CD4-positive, CD25-positive, alpha-beta regulatory T cell (primary cell): ENCODE measurements around the gene MACROD2. TPM values are rescaled to one million over a fixed set of nuclear protein-coding genes. Genes with fewer than 3 reads are reported as not detected.

ENCODE experiments used
- ATAC-seq, 2 donors: fragments of 150-1000 bp; cut with Tn5 transposase; one replicate each; pipeline ENCODE4 v1.10.0; 2021; ENCODE audit warnings: low read depth in 2 of 2, moderate number of reproducible peaks in 2 of 2, moderate library complexity in 1 of 2
- DNase-seq, 3 donors: peaks; one replicate each; pipeline versions ENCODE4 v3.0.0 to v3.0.0-alpha.2; 2012 to 2022; ENCODE audit warnings: mixed read lengths in 1 of 3
- H3K27ac ChIP-seq: one replicate; pipeline ENCODE4 v1.7.0; 2013; ENCODE audit warnings: mild to moderate bottlenecking, low read length; ENCODE audit not compliant: insufficient read depth, poor library complexity, severe bottlenecking
- H3K27me3 ChIP-seq: one replicate; pipeline ENCODE4 v1.7.0; 2013; ENCODE audit warnings: low read length; ENCODE audit not compliant: control insufficient read depth, insufficient read depth
- H3K36me3 ChIP-seq: one replicate; pipeline ENCODE4 v1.7.0; 2013; ENCODE audit warnings: mild to moderate bottlenecking, low read length, moderate library complexity; ENCODE audit not compliant: control insufficient read depth, insufficient read depth
- H3K4me1 ChIP-seq: 2 replicates; pipeline ENCODE4 v1.7.0; 2013; ENCODE audit warnings: mild to moderate bottlenecking, low read length; ENCODE audit not compliant: insufficient read depth, control insufficient read depth, poor library complexity, severe bottlenecking
- H3K4me3 ChIP-seq: one replicate; pipeline ENCODE4 v1.7.0; 2013; ENCODE audit warnings: low read depth, mild to moderate bottlenecking, low read length, moderate library complexity
- H3K9me3 ChIP-seq, 2 experiments: 1 replicate in 1 of 2; 2 replicates in 1 of 2; pipeline ENCODE4 v1.7.0; 2013; ENCODE audit warnings: low read length in 2 of 2, mild to moderate bottlenecking in 1 of 2, moderate library complexity in 1 of 2; ENCODE audit not compliant: control insufficient read depth in 2 of 2
- H3K27ac Mint-ChIP-seq, 3 donors: one replicate each; pipeline ENCODE4 v1.8.0; 2020 to 2022; ENCODE audit warnings: mild to moderate bottlenecking in 3 of 3, mixed read lengths in 3 of 3, moderate library complexity in 2 of 3
- H3K27me3 Mint-ChIP-seq: one replicate; pipeline ENCODE4 v1.8.0; 2022; ENCODE audit warnings: mild to moderate bottlenecking, mixed read lengths
- H3K36me3 Mint-ChIP-seq: one replicate; pipeline ENCODE4 v1.8.0; 2020; ENCODE audit warnings: mixed read lengths
- H3K4me1 Mint-ChIP-seq, 4 donors: one replicate each; pipeline ENCODE4 v1.8.0; 2020 to 2022; ENCODE audit warnings: mixed read lengths in 4 of 4, mild to moderate bottlenecking in 1 of 4
- H3K4me3 Mint-ChIP-seq, 4 donors: one replicate each; pipeline ENCODE4 v1.8.0; 2020 to 2022; ENCODE audit warnings: mild to moderate bottlenecking in 4 of 4, mixed read lengths in 4 of 4, moderate library complexity in 3 of 4
- H3K9me3 Mint-ChIP-seq, 7 donors: one replicate each; pipeline ENCODE4 v1.8.0; 2020 to 2022; ENCODE audit warnings: mixed read lengths in 7 of 7, mild to moderate bottlenecking in 3 of 7, moderate library complexity in 2 of 7
- polyA plus RNA-seq, 4 donors: library from polyadenylated mRNA; unstranded; fragments of 300-500 nt; fragmentation: Illumina TruSeq; gene quantifications; one replicate each; pipeline ENCODE4 v1.2.3, GENCODE V29; 2021
- total RNA-seq: library from RNA; stranded (reverse); gene quantifications from one replicate; pipeline ENCODE4 v1.2.3, GENCODE V29; 2022

MACROD2 gene
- total and polyA plus RNA-seq, 5 donors from 2014 or later: 1.4 TPM; not detected in 4

DNA sequence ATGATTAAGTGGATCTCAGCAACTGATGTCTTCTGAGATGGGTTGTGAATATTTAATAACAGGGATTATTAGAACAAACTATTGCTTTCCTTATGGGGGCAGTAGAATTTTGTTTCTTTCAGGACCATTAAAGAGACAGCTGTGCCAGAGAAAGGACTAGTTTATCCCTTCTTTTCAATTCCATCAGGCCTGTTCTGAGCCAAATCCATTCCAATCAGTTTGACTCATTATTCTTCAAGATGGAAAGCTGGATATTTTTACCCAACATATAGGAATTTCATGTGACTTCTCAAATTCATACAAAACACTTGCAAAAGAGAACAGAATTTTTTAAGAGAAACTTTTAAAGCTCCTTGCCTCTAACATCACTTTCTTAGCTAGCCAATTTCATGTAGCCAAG, 1064.1 kb downstream of the MACROD2 start:
- H3K4me3 Mint-ChIP-seq: no peak overlapping the region
- Histone ChIP-seq H3K4me3 (no peak overlapping the region), H3K4me1 (no peaks in the 10 kb centered on the region), H3K27me3 (no peaks in the 10 kb centered on the region), H3K36me3 (no peaks in the 10 kb centered on the region), H3K9me3 (no peaks in the 10 kb centered on the region), H3K27ac (no peak overlapping the region)
- no peaks in the 10 kb centered on the region for H3K36me3 Mint-ChIP-seq
- H3K27me3 Mint-ChIP-seq: no peaks in the 10 kb centered on the region
- DNase-seq (no peak), ATAC-seq (no peak)
- H3K27ac Mint-ChIP-seq: no peak overlapping the region
- no peaks in the 10 kb centered on the region for H3K4me1 Mint-ChIP-seq
- peaks cover 0 to 19% (median 8%) of the 10 kb centered on the region in 7 donors for H3K9me3 Mint-ChIP-seq

- no peak overlapping the region for H3K4me3 Mint-ChIP-seq
- H3K36me3 Mint-ChIP-seq: no peaks in the 10 kb centered on the region
- Histone ChIP-seq H3K4me3 (no peak overlapping the region), H3K9me3 (no peaks in the 10 kb centered on the region), H3K27ac (no peak overlapping the region), H3K36me3 (no peaks in the 10 kb centered on the region), H3K27me3 (no peaks in the 10 kb centered on the region), H3K4me1 (no peaks in the 10 kb centered on the region)
- DNase-seq: no peak
- ATAC-seq: no peak
- H3K4me1 Mint-ChIP-seq: no peaks in the 10 kb centered on the region
- peaks cover 0 to 21% (median 10%) of the 10 kb centered on the region in 7 donors for H3K9me3 Mint-ChIP-seq
- no peaks in the 10 kb centered on the region for H3K27me3 Mint-ChIP-seq
- H3K27ac Mint-ChIP-seq: no peak overlapping the region
These were observed 1065.1 kb downstream of the MACROD2 start for GRCh38 chr20:15060265-15061060.

DNA sequence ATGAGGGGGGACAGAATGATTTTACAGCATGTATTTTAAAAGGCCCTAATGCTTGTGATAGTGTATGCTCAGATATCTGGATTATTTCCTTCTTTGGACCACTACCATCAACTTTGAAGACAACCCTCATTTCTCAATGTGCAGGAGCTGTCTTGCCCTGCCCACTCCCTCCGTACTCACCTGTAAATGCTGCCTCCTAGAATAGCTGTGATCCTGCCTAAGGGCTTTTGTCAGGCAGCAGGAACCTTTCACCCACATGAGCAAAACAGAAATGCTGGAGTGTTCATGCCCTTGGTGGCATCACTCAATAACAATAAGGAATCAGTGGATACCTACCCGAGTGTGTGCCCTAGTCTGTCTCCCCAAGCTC, 1065.7 kb downstream of the MACROD2 start:
- no peak overlapping the region for H3K27ac Mint-ChIP-seq
- no peaks in the 10 kb centered on the region for H3K4me1 Mint-ChIP-seq
- no peak overlapping the region for H3K4me3 ChIP-seq
- ATAC-seq (no peak), DNase-seq (no peak)
- H3K9me3 Mint-ChIP-seq: peaks cover 0 to 21% (median 9%) of the 10 kb centered on the region in 7 donors
- H3K9me3 ChIP-seq: no peaks in the 10 kb centered on the region
- H3K27me3 Mint-ChIP-seq: no peaks in the 10 kb centered on the region
- no peaks in the 10 kb centered on the region for H3K36me3 Mint-ChIP-seq
- H3K4me1 ChIP-seq: no peaks in the 10 kb centered on the region
- H3K4me3 Mint-ChIP-seq: no peak overlapping the region
- no peaks in the 10 kb centered on the region for H3K36me3 ChIP-seq
- no peaks in the 10 kb centered on the region for H3K27me3 ChIP-seq
- no peak overlapping the region for H3K27ac ChIP-seq

GRCh38 chr20:15061955-15062354, 1066.6 kb downstream of the MACROD2 start:
- Mint-ChIP-seq H3K36me3 (no peaks in the 10 kb centered on the region), H3K4me1 (no peaks in the 10 kb centered on the region), H3K27ac (no peak overlapping the region), H3K27me3 (no peaks in the 10 kb centered on the region), H3K9me3 (peaks cover 0 to 20% (median 9%) of the 10 kb centered on the region in 7 donors), H3K4me3 (no peak overlapping the region)
- no peaks in the 10 kb centered on the region for H3K27me3 ChIP-seq
- H3K4me1 ChIP-seq: no peaks in the 10 kb centered on the region
- no peak overlapping the region for H3K4me3 ChIP-seq
- no peak for ATAC-seq
- peaks cover 0 to 1% of the 10 kb centered on the region in 2 experiments for H3K9me3 ChIP-seq
- no peak for DNase-seq
- H3K27ac ChIP-seq: no peak overlapping the region
- H3K36me3 ChIP-seq: no peaks in the 10 kb centered on the region

DNA sequence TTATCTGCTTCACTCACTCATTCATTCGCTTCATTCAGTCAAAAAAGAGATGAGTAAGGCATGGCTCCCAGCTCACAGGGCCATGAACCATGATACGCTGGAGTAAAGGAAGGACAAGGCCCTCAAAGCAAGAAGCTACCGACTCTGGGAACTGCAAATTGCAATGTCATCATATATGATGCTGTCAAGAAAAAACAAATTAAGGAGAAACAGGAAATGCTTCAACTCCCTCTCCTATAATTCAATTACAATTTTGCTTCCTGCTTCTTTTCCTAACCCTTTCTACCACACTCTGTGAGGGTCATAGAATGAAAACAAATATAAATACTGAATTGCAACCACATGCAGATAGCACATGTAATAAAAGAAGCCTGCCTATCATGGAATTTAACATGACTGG, 1067.8 kb downstream of the MACROD2 start:
- Mint-ChIP-seq H3K4me3 (no peak overlapping the region), H3K36me3 (no peaks in the 10 kb centered on the region), H3K27ac (no peak overlapping the region), H3K9me3 (peaks cover 0 to 22% (median 11%) of the 10 kb centered on the region in 7 donors), H3K4me1 (no peaks in the 10 kb centered on the region), H3K27me3 (no peaks in the 10 kb centered on the region)
- no peak overlapping the region for H3K4me3 ChIP-seq
- DNase-seq (no peak), ATAC-seq (no peak)
- H3K9me3 ChIP-seq: peaks cover 0 to 1% of the 10 kb centered on the region in 2 experiments
- no peaks in the 10 kb centered on the region for H3K27me3 ChIP-seq
- H3K36me3 ChIP-seq: no peaks in the 10 kb centered on the region
- H3K27ac ChIP-seq: no peak overlapping the region
- no peaks in the 10 kb centered on the region for H3K4me1 ChIP-seq

DNA sequence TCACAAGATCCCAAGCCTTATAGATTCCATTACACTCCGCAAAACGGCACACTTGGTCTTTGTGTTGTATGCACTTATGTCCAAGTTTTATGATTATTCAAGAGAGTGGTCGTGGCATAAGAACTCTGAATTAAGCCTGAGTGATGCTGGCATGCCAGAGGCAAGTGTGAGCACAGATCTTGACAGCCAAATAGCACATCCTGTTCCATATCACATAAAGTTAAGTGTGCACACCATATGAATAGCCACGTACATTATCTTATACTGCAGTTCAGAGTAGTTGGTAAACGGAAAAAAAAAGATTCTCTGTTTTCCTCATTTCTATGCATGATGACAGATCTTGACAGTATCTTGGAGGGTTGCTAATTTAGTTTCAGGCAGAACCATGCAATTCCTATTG, 1069.4 kb downstream of the MACROD2 start:
- H3K4me1 Mint-ChIP-seq: no peaks in the 10 kb centered on the region
- no peak overlapping the region for H3K4me3 ChIP-seq
- H3K4me3 Mint-ChIP-seq: no peak overlapping the region
- no peaks in the 10 kb centered on the region for H3K36me3 ChIP-seq
- H3K4me1 ChIP-seq: no peaks in the 10 kb centered on the region
- no peaks in the 10 kb centered on the region for H3K27me3 Mint-ChIP-seq
- ATAC-seq: no peak
- no peak overlapping the region for H3K27ac Mint-ChIP-seq
- no peak for DNase-seq
- H3K36me3 Mint-ChIP-seq: no peaks in the 10 kb centered on the region
- no peaks in the 10 kb centered on the region for H3K27me3 ChIP-seq
- H3K27ac ChIP-seq: no peak overlapping the region
- H3K9me3 ChIP-seq: peaks cover 1 to 7% of the 10 kb centered on the region in 2 experiments
- peaks cover 0 to 24% (median 12%) of the 10 kb centered on the region in 7 donors for H3K9me3 Mint-ChIP-seq

DNA sequence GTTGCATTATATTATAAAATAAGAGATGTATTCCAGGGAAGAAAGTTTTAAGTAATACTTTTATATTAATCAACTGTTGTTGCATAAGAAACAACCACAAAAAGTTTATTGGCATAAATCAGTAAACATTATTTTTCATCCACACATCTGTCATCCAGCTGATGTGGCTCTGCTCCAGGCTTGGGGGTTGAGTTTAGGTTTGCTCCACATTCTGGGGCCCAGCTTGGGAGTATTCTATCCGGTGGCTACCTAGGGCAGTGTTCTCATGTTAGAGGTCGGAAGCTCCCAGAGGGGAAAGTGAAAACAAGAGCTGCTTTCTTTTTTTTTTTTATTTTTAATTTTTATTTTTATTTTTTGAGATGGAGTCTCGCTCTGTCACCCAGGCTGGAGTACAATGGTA, 1070.5 kb downstream of the MACROD2 start:
- Mint-ChIP-seq H3K27ac (no peak overlapping the region), H3K4me1 (no peaks in the 10 kb centered on the region), H3K36me3 (no peaks in the 10 kb centered on the region), H3K4me3 (no peak overlapping the region), H3K27me3 (no peaks in the 10 kb centered on the region), H3K9me3 (peaks cover 0 to 24% (median 9%) of the 10 kb centered on the region in 7 donors)
- Histone ChIP-seq H3K27me3 (no peaks in the 10 kb centered on the region), H3K4me3 (no peak overlapping the region), H3K36me3 (no peaks in the 10 kb centered on the region), H3K4me1 (no peaks in the 10 kb centered on the region), H3K9me3 (peaks cover 1 to 7% of the 10 kb centered on the region in 2 experiments), H3K27ac (no peak overlapping the region)
- DNase-seq (no peak), ATAC-seq (no peak)

- ATAC-seq (no peak), DNase-seq (no peak)
- Histone ChIP-seq H3K4me3 (no peak overlapping the region), H3K27ac (no peak overlapping the region), H3K27me3 (no peaks in the 10 kb centered on the region), H3K36me3 (no peaks in the 10 kb centered on the region), H3K4me1 (no peaks in the 10 kb centered on the region), H3K9me3 (peaks cover 1 to 7% of the 10 kb centered on the region in 2 experiments)
- no peaks in the 10 kb centered on the region for H3K4me1 Mint-ChIP-seq
- H3K27ac Mint-ChIP-seq: peak overlapping the region in 1 of 3 donors; percentile 1
- H3K4me3 Mint-ChIP-seq: no peak overlapping the region
- no peaks in the 10 kb centered on the region for H3K36me3 Mint-ChIP-seq
- H3K27me3 Mint-ChIP-seq: no peaks in the 10 kb centered on the region
- H3K9me3 Mint-ChIP-seq: peaks cover 0 to 27% (median 8%) of the 10 kb centered on the region in 7 donors
These were observed 1073.2 kb downstream of the MACROD2 start for GRCh38 chr20:15068486-15068885.
